ENCODE results near the gene FRMD8.
A peak's percentile ranks its signal among the peaks of the same experiment; 100 is the strongest.

FRMD8 gene

GRCh38 chr11:65423516-65424204 lies 37.2 kb downstream of the FRMD8 start:
- H3K4me3 ChIP-seq (ENCODE audit: low read depth, low read length) = peak overlapping the region; percentile 91
- TF ChIP-seq CTCF (IDR thresholded peaks at IDR 0.05; ENCODE audit: low read depth, low read length) = no peak

GRCh38 chr11:65424205-65425104 lies 38.0 kb downstream of the FRMD8 start:
- no peak for TF ChIP-seq CTCF (IDR thresholded peaks at IDR 0.05; ENCODE audit: low read depth, low read length)
- H3K4me3 ChIP-seq (ENCODE audit: low read depth, low read length) = peak overlapping the region; percentile 91

- H3K4me3 ChIP-seq (ENCODE audit: low read depth, low read length) = peak overlapping the region; percentile 91
- TF ChIP-seq CTCF (IDR thresholded peaks at IDR 0.05; ENCODE audit: low read depth, low read length) = no peak
These were observed 38.9 kb downstream of the FRMD8 start for GRCh38 chr11:65425105-65425970.

GRCh38 chr11:65425971-65426838 lies 39.8 kb downstream of the FRMD8 start:
- TF ChIP-seq CTCF (IDR thresholded peaks at IDR 0.05; ENCODE audit: low read depth, low read length) = no peak
- peak overlapping the region; percentile 91 for H3K4me3 ChIP-seq (ENCODE audit: low read depth, low read length)

- peak overlapping the region; percentile 91 for H3K4me3 ChIP-seq (ENCODE audit: low read depth, low read length)
- TF ChIP-seq CTCF (IDR thresholded peaks at IDR 0.05; ENCODE audit: low read depth, low read length) = no peak
These were observed 40.6 kb downstream of the FRMD8 start for GRCh38 chr11:65426839-65427690.
